OCI-LY3 (cell line): ENCODE results near the gene RAB24.

Experiments used
- EZH2phosphoT487 ChIP-seq: fragments of 200-600 bp; shearing (Covaris generic); IDR thresholded peaks from 2 replicates; pipeline ENCODE4 v1.6.1; 2018; ENCODE audit warnings: antibody characterized with exemption, mixed run types, low read depth
- TF ChIP-seq, protein P1 (sequence below): fragments of 200-600, 300-600 bp; sonication (generic); IDR thresholded peaks from 2 replicates; pipeline ENCODE4 v1.5.1; 2014; ENCODE audit warnings: antibody characterized with exemption, low read length, low read depth

- TF ChIP-seq, protein P1, sequence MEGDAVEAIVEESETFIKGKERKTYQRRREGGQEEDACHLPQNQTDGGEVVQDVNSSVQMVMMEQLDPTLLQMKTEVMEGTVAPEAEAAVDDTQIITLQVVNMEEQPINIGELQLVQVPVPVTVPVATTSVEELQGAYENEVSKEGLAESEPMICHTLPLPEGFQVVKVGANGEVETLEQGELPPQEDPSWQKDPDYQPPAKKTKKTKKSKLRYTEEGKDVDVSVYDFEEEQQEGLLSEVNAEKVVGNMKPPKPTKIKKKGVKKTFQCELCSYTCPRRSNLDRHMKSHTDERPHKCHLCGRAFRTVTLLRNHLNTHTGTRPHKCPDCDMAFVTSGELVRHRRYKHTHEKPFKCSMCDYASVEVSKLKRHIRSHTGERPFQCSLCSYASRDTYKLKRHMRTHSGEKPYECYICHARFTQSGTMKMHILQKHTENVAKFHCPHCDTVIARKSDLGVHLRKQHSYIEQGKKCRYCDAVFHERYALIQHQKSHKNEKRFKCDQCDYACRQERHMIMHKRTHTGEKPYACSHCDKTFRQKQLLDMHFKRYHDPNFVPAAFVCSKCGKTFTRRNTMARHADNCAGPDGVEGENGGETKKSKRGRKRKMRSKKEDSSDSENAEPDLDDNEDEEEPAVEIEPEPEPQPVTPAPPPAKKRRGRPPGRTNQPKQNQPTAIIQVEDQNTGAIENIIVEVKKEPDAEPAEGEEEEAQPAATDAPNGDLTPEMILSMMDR: no peak
- TF ChIP-seq EZH2phosphoT487: no peak
Measured at GRCh38 chr5:177349762-177350161, 46.2 kb upstream of the RAB24 start.
